HEK293 (cell line): ENCODE results near the gene CWC25.

Experiments used
- MYNN ChIP-seq: fragments of 450-650 bp; formaldehyde crosslinking; IDR thresholded peaks from 2 replicates; pipeline ENCODE4 v1.5.1; 2016; ENCODE audit warnings: missing biosample characterization, missing genetic modification characterization, borderline replicate concordance
- PATZ1 ChIP-seq: fragments of 450-650 bp; formaldehyde crosslinking; IDR thresholded peaks from 2 replicates; pipeline ENCODE4 v1.5.1; 2016; ENCODE audit warnings: missing biosample characterization, missing genetic modification characterization
- PRDM1 ChIP-seq: fragments of 450-650 bp; formaldehyde crosslinking; IDR thresholded peaks from 2 replicates; pipeline ENCODE4; 2016; ENCODE audit warnings: missing biosample characterization, missing genetic modification characterization
- PRDM6 ChIP-seq: fragments of 450-650 bp; formaldehyde crosslinking; IDR thresholded peaks from 2 replicates; pipeline ENCODE4 v1.5.1; 2017; ENCODE audit warnings: missing biosample characterization, missing genetic modification characterization
- TRIM28 ChIP-seq: IDR thresholded peaks from 2 replicates; pipeline ENCODE4 v1.6.1; 2011; ENCODE audit warnings: low read length, control low read depth, borderline replicate concordance
- YY1 ChIP-seq: fragments of 450-650 bp; formaldehyde crosslinking; IDR thresholded peaks from 2 replicates; pipeline ENCODE4 v1.5.1; 2018; ENCODE audit warnings: missing biosample characterization, missing genetic modification characterization
- ZBTB49 ChIP-seq: fragments of 450-650 bp; formaldehyde crosslinking; IDR thresholded peaks from 2 replicates; pipeline ENCODE4 v1.5.1; 2016; ENCODE audit warnings: missing biosample characterization, missing genetic modification characterization, low read depth
- ZBTB8A ChIP-seq: fragments of 450-650 bp; formaldehyde crosslinking; IDR thresholded peaks from 2 replicates; pipeline ENCODE4 v1.5.1; 2016; ENCODE audit warnings: missing biosample characterization, missing genetic modification characterization
- ZNF202 ChIP-seq: fragments of 450-650 bp; formaldehyde crosslinking; IDR thresholded peaks from 2 replicates; pipeline ENCODE4 v1.5.1; 2016; ENCODE audit warnings: missing biosample characterization, missing genetic modification characterization, borderline replicate concordance
- ZNF223 ChIP-seq: fragments of 450-650 bp; formaldehyde crosslinking; IDR thresholded peaks from 2 replicates; pipeline ENCODE4 v1.5.1; 2016; ENCODE audit warnings: missing biosample characterization, missing genetic modification characterization
- ZNF280D ChIP-seq: fragments of 450-650 bp; formaldehyde crosslinking; IDR thresholded peaks from 2 replicates; pipeline ENCODE4 v1.5.1; 2016; ENCODE audit warnings: missing biosample characterization, missing genetic modification characterization
- ZNF423 ChIP-seq: fragments of 450-650 bp; formaldehyde crosslinking; IDR thresholded peaks from 2 replicates; pipeline ENCODE4 v1.5.1; 2016; ENCODE audit warnings: missing biosample characterization, missing genetic modification characterization
- ZNF449 ChIP-seq: fragments of 450-650 bp; formaldehyde crosslinking; IDR thresholded peaks from 2 replicates; pipeline ENCODE4 v1.5.1; 2017; ENCODE audit warnings: missing biosample characterization, mild to moderate bottlenecking, missing genetic modification characterization, moderate library complexity
- ZNF514 ChIP-seq: fragments of 450-650 bp; formaldehyde crosslinking; IDR thresholded peaks from 2 replicates; pipeline ENCODE4 v1.5.1; 2016; ENCODE audit warnings: missing biosample characterization, missing genetic modification characterization
- ZNF544 ChIP-seq: fragments of 450-650 bp; formaldehyde crosslinking; IDR thresholded peaks from 2 replicates; pipeline ENCODE4 v1.5.0; 2017; ENCODE audit warnings: missing biosample characterization, missing genetic modification characterization
- ZNF585B ChIP-seq: fragments of 450-650 bp; formaldehyde crosslinking; IDR thresholded peaks from 2 replicates; pipeline ENCODE4 v1.5.1; 2016; ENCODE audit warnings: missing biosample characterization, missing genetic modification characterization
- ZNF610 ChIP-seq: fragments of 450-650 bp; formaldehyde crosslinking; IDR thresholded peaks from 2 replicates; pipeline ENCODE4 v1.5.1; 2016; ENCODE audit warnings: missing biosample characterization, missing genetic modification characterization, borderline replicate concordance
- ZNF623 ChIP-seq: fragments of 450-650 bp; formaldehyde crosslinking; IDR thresholded peaks from 2 replicates; pipeline ENCODE4 v1.5.1; 2016; ENCODE audit warnings: missing biosample characterization, missing genetic modification characterization
- ZNF654 ChIP-seq: fragments of 450-650 bp; formaldehyde crosslinking; IDR thresholded peaks from 2 replicates; pipeline ENCODE4 v1.5.1; 2016; ENCODE audit warnings: low read depth, missing biosample characterization, missing genetic modification characterization
- ZNF768 ChIP-seq: fragments of 450-650 bp; formaldehyde crosslinking; IDR thresholded peaks from 2 replicates; pipeline ENCODE4 v1.5.1; 2018; ENCODE audit warnings: missing biosample characterization, mild to moderate bottlenecking, missing genetic modification characterization
- TF ChIP-seq, protein P1 (sequence below): fragments of 450-650 bp; formaldehyde crosslinking; IDR thresholded peaks from 2 replicates; pipeline ENCODE4 v1.5.1; 2017; ENCODE audit warnings: missing biosample characterization, missing genetic modification characterization
- TF ChIP-seq, protein P2 (sequence below): fragments of 450-650 bp; formaldehyde crosslinking; IDR thresholded peaks from 2 replicates; pipeline ENCODE4 v1.5.1; 2016; ENCODE audit warnings: missing biosample characterization, missing genetic modification characterization, low read depth
- TF ChIP-seq, protein P3 (sequence below): fragments of 450-650 bp; formaldehyde crosslinking; IDR thresholded peaks from 2 replicates; pipeline ENCODE4 v1.5.1; 2016; ENCODE audit warnings: missing biosample characterization, missing genetic modification characterization

Gene CWC25

GRCh38 chr17:38861399-38861843, 36.3 kb upstream of the CWC25 start (continued):
- TF ChIP-seq ZNF223 (tag by site-specific recombination): no peak
- no peak; the same call in 1 of the 2 replicates for TF ChIP-seq ZNF449 (tag by site-specific recombination)
- TF ChIP-seq, protein P1, sequence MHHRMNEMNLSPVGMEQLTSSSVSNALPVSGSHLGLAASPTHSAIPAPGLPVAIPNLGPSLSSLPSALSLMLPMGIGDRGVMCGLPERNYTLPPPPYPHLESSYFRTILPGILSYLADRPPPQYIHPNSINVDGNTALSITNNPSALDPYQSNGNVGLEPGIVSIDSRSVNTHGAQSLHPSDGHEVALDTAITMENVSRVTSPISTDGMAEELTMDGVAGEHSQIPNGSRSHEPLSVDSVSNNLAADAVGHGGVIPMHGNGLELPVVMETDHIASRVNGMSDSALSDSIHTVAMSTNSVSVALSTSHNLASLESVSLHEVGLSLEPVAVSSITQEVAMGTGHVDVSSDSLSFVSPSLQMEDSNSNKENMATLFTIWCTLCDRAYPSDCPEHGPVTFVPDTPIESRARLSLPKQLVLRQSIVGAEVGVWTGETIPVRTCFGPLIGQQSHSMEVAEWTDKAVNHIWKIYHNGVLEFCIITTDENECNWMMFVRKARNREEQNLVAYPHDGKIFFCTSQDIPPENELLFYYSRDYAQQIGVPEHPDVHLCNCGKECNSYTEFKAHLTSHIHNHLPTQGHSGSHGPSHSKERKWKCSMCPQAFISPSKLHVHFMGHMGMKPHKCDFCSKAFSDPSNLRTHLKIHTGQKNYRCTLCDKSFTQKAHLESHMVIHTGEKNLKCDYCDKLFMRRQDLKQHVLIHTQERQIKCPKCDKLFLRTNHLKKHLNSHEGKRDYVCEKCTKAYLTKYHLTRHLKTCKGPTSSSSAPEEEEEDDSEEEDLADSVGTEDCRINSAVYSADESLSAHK (tag by site-specific recombination): no peak
- no peak for TF ChIP-seq PRDM6 (tag by site-specific recombination)
- no peak for TF ChIP-seq ZNF544 (tag by site-specific recombination)
- no peak for TF ChIP-seq ZNF768 (tag by site-specific recombination)
- TF ChIP-seq, protein P2, sequence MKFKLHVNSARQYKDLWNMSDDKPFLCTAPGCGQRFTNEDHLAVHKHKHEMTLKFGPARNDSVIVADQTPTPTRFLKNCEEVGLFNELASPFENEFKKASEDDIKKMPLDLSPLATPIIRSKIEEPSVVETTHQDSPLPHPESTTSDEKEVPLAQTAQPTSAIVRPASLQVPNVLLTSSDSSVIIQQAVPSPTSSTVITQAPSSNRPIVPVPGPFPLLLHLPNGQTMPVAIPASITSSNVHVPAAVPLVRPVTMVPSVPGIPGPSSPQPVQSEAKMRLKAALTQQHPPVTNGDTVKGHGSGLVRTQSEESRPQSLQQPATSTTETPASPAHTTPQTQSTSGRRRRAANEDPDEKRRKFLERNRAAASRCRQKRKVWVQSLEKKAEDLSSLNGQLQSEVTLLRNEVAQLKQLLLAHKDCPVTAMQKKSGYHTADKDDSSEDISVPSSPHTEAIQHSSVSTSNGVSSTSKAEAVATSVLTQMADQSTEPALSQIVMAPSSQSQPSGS: no peak
- TF ChIP-seq PATZ1: peak; percentile 57; the same call in 1 of the 2 replicates
- peak; percentile 81 for TF ChIP-seq TRIM28
- TF ChIP-seq ZNF623: no peak
- TF ChIP-seq ZNF202: no peak
- TF ChIP-seq ZBTB8A: peak; percentile 26
- TF ChIP-seq MYNN (tag by site-specific recombination): no peak
- no peak for TF ChIP-seq ZNF610 (tag by site-specific recombination)
- no peak; the same call in 1 of the 2 replicates for TF ChIP-seq ZNF654
- TF ChIP-seq ZNF585B (tag by site-specific recombination): no peak
- no peak for TF ChIP-seq ZBTB49
- TF ChIP-seq, protein P3, sequence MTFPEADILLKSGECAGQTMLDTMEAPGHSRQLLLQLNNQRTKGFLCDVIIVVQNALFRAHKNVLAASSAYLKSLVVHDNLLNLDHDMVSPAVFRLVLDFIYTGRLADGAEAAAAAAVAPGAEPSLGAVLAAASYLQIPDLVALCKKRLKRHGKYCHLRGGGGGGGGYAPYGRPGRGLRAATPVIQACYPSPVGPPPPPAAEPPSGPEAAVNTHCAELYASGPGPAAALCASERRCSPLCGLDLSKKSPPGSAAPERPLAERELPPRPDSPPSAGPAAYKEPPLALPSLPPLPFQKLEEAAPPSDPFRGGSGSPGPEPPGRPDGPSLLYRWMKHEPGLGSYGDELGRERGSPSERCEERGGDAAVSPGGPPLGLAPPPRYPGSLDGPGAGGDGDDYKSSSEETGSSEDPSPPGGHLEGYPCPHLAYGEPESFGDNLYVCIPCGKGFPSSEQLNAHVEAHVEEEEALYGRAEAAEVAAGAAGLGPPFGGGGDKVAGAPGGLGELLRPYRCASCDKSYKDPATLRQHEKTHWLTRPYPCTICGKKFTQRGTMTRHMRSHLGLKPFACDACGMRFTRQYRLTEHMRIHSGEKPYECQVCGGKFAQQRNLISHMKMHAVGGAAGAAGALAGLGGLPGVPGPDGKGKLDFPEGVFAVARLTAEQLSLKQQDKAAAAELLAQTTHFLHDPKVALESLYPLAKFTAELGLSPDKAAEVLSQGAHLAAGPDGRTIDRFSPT (tag by site-specific recombination): no peak
- no peak for TF ChIP-seq ZNF423 (tag by site-specific recombination)
- peak; percentile 55; the same call in 1 of the 2 replicates for TF ChIP-seq PRDM1 (tag by site-specific recombination)
- TF ChIP-seq YY1: no peak
- no peak for TF ChIP-seq ZNF514 (tag by site-specific recombination)
- no peak for TF ChIP-seq ZNF280D (tag by site-specific recombination)
